ENCODE results near the gene TEX14.
A peak's percentile ranks its signal among the peaks of the same experiment; 100 is the strongest.

TEX14 gene

DNA sequence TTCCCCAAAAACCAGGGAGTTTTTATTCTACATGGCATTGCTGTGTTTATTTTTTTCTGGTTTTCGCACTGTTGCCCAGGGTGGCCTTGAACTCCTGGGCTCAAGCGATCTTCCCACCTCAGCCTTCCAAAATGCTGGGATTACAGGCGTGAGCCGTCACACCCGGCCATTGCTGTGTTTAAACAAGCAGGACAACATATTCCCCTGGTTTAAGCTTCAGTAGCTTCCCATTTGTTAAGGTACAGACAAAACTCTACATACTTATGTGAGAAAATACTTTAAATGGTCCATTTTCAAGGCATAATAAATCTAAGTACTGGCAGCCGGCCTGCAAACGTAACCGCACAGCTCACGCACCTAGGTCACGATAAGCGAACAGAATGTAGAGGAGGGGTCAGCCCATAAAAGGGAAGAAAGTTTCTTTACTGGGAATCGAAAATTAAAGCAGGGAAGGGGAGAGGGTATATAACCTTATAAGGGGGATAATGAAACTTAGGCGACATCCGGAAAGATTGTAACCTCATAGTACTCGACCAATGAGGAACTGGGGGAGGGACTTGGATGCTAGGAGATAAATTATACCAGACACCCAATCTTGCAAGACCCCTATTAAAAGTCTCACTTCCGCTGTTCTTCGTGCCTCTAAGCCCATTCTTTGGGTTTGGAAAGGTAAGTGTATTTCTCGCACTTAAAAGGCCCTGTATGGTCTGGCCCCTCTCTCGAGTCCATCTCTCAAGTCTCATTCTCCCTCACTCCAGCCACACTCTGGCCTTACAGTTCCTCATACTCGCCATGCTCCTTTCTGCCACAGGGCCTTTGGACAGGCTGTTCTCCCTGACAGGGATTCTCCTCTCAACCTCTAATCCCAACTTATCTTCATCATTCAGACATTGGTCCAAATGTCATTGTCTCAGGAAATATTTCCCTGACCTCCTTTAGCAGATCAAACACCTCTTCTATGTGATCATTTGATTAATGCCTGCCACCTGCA is 59.2 kb downstream of the TEX14 start:
- no peak overlapping the region for H3K23ac ChIP-seq (ENCODE audit: low read length in 2 of 2)
- H3K4me2 ChIP-seq (ENCODE audit: low read length, poor library complexity, severe bottlenecking): peak overlapping the region; percentile 50
- H3K9me3 ChIP-seq (ENCODE audit: control insufficient read depth, low read length): no peaks in the 10 kb centered on the region
- H2BK15ac ChIP-seq (ENCODE audit: low read depth, poor library complexity, severe bottlenecking): no peak overlapping the region
- peak overlapping the region; percentile 97 for H4K8ac ChIP-seq (ENCODE audit: low read length)
- H3K14ac ChIP-seq (ENCODE audit: low read length in 2 of 2): no peak overlapping the region
- peak overlapping the region in 1 of 2 experiments; percentile 74 for H3K4me3 ChIP-seq (ENCODE audit: insufficient read depth in 1 of 2, low read depth in 1 of 2, low read length in 2 of 2)
- H2BK120ac ChIP-seq (ENCODE audit: low read depth, low read length): no peak overlapping the region
- peaks cover 3% of the 10 kb centered on the region for H3K4me1 ChIP-seq (ENCODE audit: control insufficient read depth, insufficient read depth, low read depth, low read length)
- H3K27me3 ChIP-seq (ENCODE audit: control insufficient read depth in 1 of 2, insufficient read depth in 1 of 2, low read length in 2 of 2): no peaks in the 10 kb centered on the region
- H3K27ac ChIP-seq (ENCODE audit: low read length, poor library complexity, severe bottlenecking): peak overlapping the region; percentile 52
- WGBS: 90% methylated on average over 17 of the region's 20 CpGs
- no peaks in the 10 kb centered on the region for H3K79me1 ChIP-seq (replicated peaks; ENCODE audit: low read length, poor library complexity, severe bottlenecking)
- peak overlapping the region; percentile 96 for H3K9ac ChIP-seq (ENCODE audit: low read length)
- peak overlapping the region; percentile 25 for H4K91ac ChIP-seq (ENCODE audit: low read length)
- H2AFZ ChIP-seq (ENCODE audit: low read depth, low read length): no peak overlapping the region
- no peak overlapping the region for H2BK5ac ChIP-seq (ENCODE audit: low read depth, low read length, poor library complexity, severe bottlenecking)
- DNase-seq: no peak
- H3K4ac ChIP-seq (ENCODE audit: low read depth in 1 of 2, low read length in 2 of 2): peak overlapping the region in 1 of 2 experiments; percentile 92
- H3K18ac ChIP-seq (ENCODE audit: low read depth in 1 of 2, low read length in 2 of 2): peak overlapping the region in 1 of 2 experiments; percentile 19
- no peaks in the 10 kb centered on the region for H3K36me3 ChIP-seq (ENCODE audit: control insufficient read depth in 1 of 2, insufficient read depth in 2 of 2, low read depth in 1 of 2, low read length in 2 of 2)
- H2AK5ac ChIP-seq (ENCODE audit: low read length, severe bottlenecking): no peak overlapping the region
- no peak overlapping the region for H2BK12ac ChIP-seq (ENCODE audit: low read length in 2 of 2)

- 1% methylated on average over 20 of the region's 30 CpGs for WGBS
- no peaks in the 10 kb centered on the region for H3K36me3 ChIP-seq (ENCODE audit: control insufficient read depth in 1 of 2, insufficient read depth in 2 of 2, low read depth in 1 of 2, low read length in 2 of 2)
These were observed 60.1 kb downstream of the TEX14 start for GRCh38 chr17:58631523-58632323.

GRCh38 chr17:58630883-58631522 is 60.8 kb downstream of the TEX14 start:
- Histone ChIP-seq H3K27ac (ENCODE audit: low read length, poor library complexity, severe bottlenecking) (peak overlapping the region; percentile 64), H3K79me1 (replicated peaks; ENCODE audit: low read length, poor library complexity, severe bottlenecking) (no peaks in the 10 kb centered on the region), H3K4me1 (ENCODE audit: control insufficient read depth, insufficient read depth, low read depth, low read length) (peaks cover 3% of the 10 kb centered on the region), H2BK5ac (ENCODE audit: low read depth, low read length, poor library complexity, severe bottlenecking) (no peak overlapping the region), H2BK15ac (ENCODE audit: low read depth, poor library complexity, severe bottlenecking) (no peak overlapping the region), H3K4me3 (ENCODE audit: insufficient read depth in 1 of 2, low read depth in 1 of 2, low read length in 2 of 2) (peak overlapping the region in 1 of 2 experiments; percentile 74), H2AFZ (ENCODE audit: low read depth, low read length) (no peak overlapping the region), H3K9me3 (ENCODE audit: control insufficient read depth, low read length) (no peaks in the 10 kb centered on the region), H3K14ac (ENCODE audit: low read length in 2 of 2) (no peak overlapping the region), H3K4me2 (ENCODE audit: low read length, poor library complexity, severe bottlenecking) (no peak overlapping the region), H3K4ac (ENCODE audit: low read depth in 1 of 2, low read length in 2 of 2) (no peak overlapping the region), H3K27me3 (ENCODE audit: control insufficient read depth in 1 of 2, insufficient read depth in 1 of 2, low read length in 2 of 2) (no peaks in the 10 kb centered on the region), H4K91ac (ENCODE audit: low read length) (no peak overlapping the region), H2BK120ac (ENCODE audit: low read depth, low read length) (no peak overlapping the region), H4K8ac (ENCODE audit: low read length) (no peak overlapping the region), H2BK12ac (ENCODE audit: low read length in 2 of 2) (peak overlapping the region in 1 of 2 experiments; percentile 66), H2AK5ac (ENCODE audit: low read length, severe bottlenecking) (no peak overlapping the region), H3K18ac (ENCODE audit: low read depth in 1 of 2, low read length in 2 of 2) (no peak overlapping the region), H3K23ac (ENCODE audit: low read length in 2 of 2) (peak overlapping the region in 1 of 2 experiments; percentile 34), H3K9ac (ENCODE audit: low read length) (peak overlapping the region; percentile 96), H3K36me3 (ENCODE audit: control insufficient read depth in 1 of 2, insufficient read depth in 2 of 2, low read depth in 1 of 2, low read length in 2 of 2) (no peaks in the 10 kb centered on the region)
- 25% methylated on average over 9 of the region's 10 CpGs for WGBS
- DNase-seq: peak; percentile 99

More at GRCh38 chr17:58631523-58632323, 60.1 kb downstream of the TEX14 start:
- Histone ChIP-seq H3K18ac (ENCODE audit: low read depth in 1 of 2, low read length in 2 of 2) (peak overlapping the region in 1 of 2 experiments; percentile 19), H2BK15ac (ENCODE audit: low read depth, poor library complexity, severe bottlenecking) (no peak overlapping the region), H3K4me1 (ENCODE audit: control insufficient read depth, insufficient read depth, low read depth, low read length) (peaks cover 3% of the 10 kb centered on the region), H4K8ac (ENCODE audit: low read length) (no peak overlapping the region), H3K14ac (ENCODE audit: low read length in 2 of 2) (no peak overlapping the region), H2AFZ (ENCODE audit: low read depth, low read length) (no peak overlapping the region), H4K91ac (ENCODE audit: low read length) (no peak overlapping the region), H3K4me2 (ENCODE audit: low read length, poor library complexity, severe bottlenecking) (peak overlapping the region; percentile 50), H2BK120ac (ENCODE audit: low read depth, low read length) (no peak overlapping the region), H3K27me3 (ENCODE audit: control insufficient read depth in 1 of 2, insufficient read depth in 1 of 2, low read length in 2 of 2) (no peaks in the 10 kb centered on the region), H2AK5ac (ENCODE audit: low read length, severe bottlenecking) (no peak overlapping the region), H3K27ac (ENCODE audit: low read length, poor library complexity, severe bottlenecking) (peak overlapping the region; percentile 52), H3K23ac (ENCODE audit: low read length in 2 of 2) (no peak overlapping the region), H2BK12ac (ENCODE audit: low read length in 2 of 2) (no peak overlapping the region), H3K79me1 (replicated peaks; ENCODE audit: low read length, poor library complexity, severe bottlenecking) (no peaks in the 10 kb centered on the region), H3K9me3 (ENCODE audit: control insufficient read depth, low read length) (no peaks in the 10 kb centered on the region), H3K4ac (ENCODE audit: low read depth in 1 of 2, low read length in 2 of 2) (no peak overlapping the region), H3K4me3 (ENCODE audit: insufficient read depth in 1 of 2, low read depth in 1 of 2, low read length in 2 of 2) (peak overlapping the region in 1 of 2 experiments; percentile 74), H3K9ac (ENCODE audit: low read length) (peak overlapping the region; percentile 96), H2BK5ac (ENCODE audit: low read depth, low read length, poor library complexity, severe bottlenecking) (no peak overlapping the region)
- peak; percentile 100 for DNase-seq
